ENCODE results near the gene ERICH2.

ERICH2 gene

GRCh38 chr2:170821531-170822289, 51.5 kb downstream of the ERICH2 start:
- no peak overlapping the region for H3K4me3 ChIP-seq (replicated peaks; ENCODE audit: low read depth, low read length)
- TF ChIP-seq CTCF (IDR thresholded peaks at IDR 0.05; ENCODE audit: low read length, missing control alignments): no peak
- no peak for DNase-seq (ENCODE audit: low read depth)

GRCh38 chr2:170822290-170823087, 52.3 kb downstream of the ERICH2 start:
- TF ChIP-seq CTCF (IDR thresholded peaks at IDR 0.05; ENCODE audit: low read length, missing control alignments): no peak
- H3K4me3 ChIP-seq (replicated peaks; ENCODE audit: low read depth, low read length): no peak overlapping the region
- no peak for DNase-seq (ENCODE audit: low read depth)

GRCh38 chr2:170823088-170823897, 53.1 kb downstream of the ERICH2 start:
- TF ChIP-seq CTCF (IDR thresholded peaks at IDR 0.05; ENCODE audit: low read length, missing control alignments): no peak
- no peak for DNase-seq (ENCODE audit: low read depth)
- H3K4me3 ChIP-seq (replicated peaks; ENCODE audit: low read depth, low read length): no peak overlapping the region

GRCh38 chr2:170823898-170824215, 53.7 kb downstream of the ERICH2 start:
- H3K4me3 ChIP-seq (replicated peaks; ENCODE audit: low read depth, low read length): no peak overlapping the region
- DNase-seq (ENCODE audit: low read depth): no peak
- TF ChIP-seq CTCF (IDR thresholded peaks at IDR 0.05; ENCODE audit: low read length, missing control alignments): no peak

GRCh38 chr2:170824526-170825015, 54.4 kb downstream of the ERICH2 start:
- DNase-seq (ENCODE audit: low read depth): no peak
- H3K4me3 ChIP-seq (replicated peaks; ENCODE audit: low read depth, low read length): no peak overlapping the region
- TF ChIP-seq CTCF (IDR thresholded peaks at IDR 0.05; ENCODE audit: low read length, missing control alignments): no peak

GRCh38 chr2:170827841-170828532, 57.8 kb downstream of the ERICH2 start:
- DNase-seq (ENCODE audit: low read depth): no peak
- no peak overlapping the region for H3K4me3 ChIP-seq (replicated peaks; ENCODE audit: low read depth, low read length)
- TF ChIP-seq CTCF (IDR thresholded peaks at IDR 0.05; ENCODE audit: low read length, missing control alignments): no peak

All from fibroblast of pulmonary artery (primary cell).